ENCODE results near the gene ST8SIA1. TPM values are rescaled to one million over a fixed set of nuclear protein-coding genes. Genes with fewer than 3 reads are reported as not detected.

ST8SIA1 gene
- polyA plus RNA-seq, 1 donor from 2014 or later: 22.5 TPM

DNA sequence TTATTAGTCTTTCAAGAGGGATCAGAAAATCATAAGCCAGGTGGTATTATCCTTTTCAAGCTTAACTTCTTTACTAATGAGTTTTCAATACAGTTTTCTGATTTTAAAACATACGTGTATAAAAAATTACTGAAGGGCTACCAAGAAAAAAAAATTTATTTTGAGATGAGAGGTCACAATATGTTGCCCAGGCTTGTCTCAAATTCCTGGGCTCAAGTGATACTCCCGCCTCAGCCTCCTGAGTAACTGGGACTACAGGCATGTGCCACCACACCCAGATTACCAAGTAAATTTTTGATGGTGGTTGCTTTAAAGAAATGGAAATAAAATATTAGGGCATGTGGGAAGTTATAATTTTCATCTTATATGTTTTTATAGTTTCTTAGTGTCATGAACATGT, 26.7 kb downstream of the ST8SIA1 start:
- H3K9ac ChIP-seq (ENCODE audit: low read length): no peak overlapping the region
- H3K36me3 ChIP-seq (ENCODE audit: insufficient read depth, low read length): no peaks in the 10 kb centered on the region
- no peak overlapping the region for H3K4me3 ChIP-seq (ENCODE audit: low read length)
- H3K27ac ChIP-seq (ENCODE audit: low read length): no peak overlapping the region
- H3K27me3 ChIP-seq (ENCODE audit: insufficient read depth, low read depth, low read length): no peaks in the 10 kb centered on the region
- no peaks in the 10 kb centered on the region for H4K20me1 ChIP-seq (ENCODE audit: insufficient read depth)
- H3K79me2 ChIP-seq (replicated peaks; ENCODE audit: insufficient read depth, low read length): peaks cover 4% of the 10 kb centered on the region
- TF ChIP-seq SMC3 (conservative IDR thresholded peaks at IDR 0.05; ENCODE audit: poor library complexity) (no peak), RAD21 (conservative IDR thresholded peaks at IDR 0.05) (no peak), TAF1 (IDR thresholded peaks at IDR 0.05; ENCODE audit: low read depth) (no peak), EP300 (conservative IDR thresholded peaks at IDR 0.05; ENCODE audit: poor library complexity, severe bottlenecking) (no peak), EZH2 (IDR thresholded peaks at IDR 0.05; ENCODE audit: borderline replicate concordance, insufficient read depth, low read length, poor library complexity, severe bottlenecking) (no peak), POLR2AphosphoS5 (IDR thresholded peaks at IDR 0.05) (no peak), MXI1 (conservative IDR thresholded peaks at IDR 0.05; ENCODE audit: poor library complexity, severe bottlenecking) (no peak)
- TF ChIP-seq, protein P1, sequence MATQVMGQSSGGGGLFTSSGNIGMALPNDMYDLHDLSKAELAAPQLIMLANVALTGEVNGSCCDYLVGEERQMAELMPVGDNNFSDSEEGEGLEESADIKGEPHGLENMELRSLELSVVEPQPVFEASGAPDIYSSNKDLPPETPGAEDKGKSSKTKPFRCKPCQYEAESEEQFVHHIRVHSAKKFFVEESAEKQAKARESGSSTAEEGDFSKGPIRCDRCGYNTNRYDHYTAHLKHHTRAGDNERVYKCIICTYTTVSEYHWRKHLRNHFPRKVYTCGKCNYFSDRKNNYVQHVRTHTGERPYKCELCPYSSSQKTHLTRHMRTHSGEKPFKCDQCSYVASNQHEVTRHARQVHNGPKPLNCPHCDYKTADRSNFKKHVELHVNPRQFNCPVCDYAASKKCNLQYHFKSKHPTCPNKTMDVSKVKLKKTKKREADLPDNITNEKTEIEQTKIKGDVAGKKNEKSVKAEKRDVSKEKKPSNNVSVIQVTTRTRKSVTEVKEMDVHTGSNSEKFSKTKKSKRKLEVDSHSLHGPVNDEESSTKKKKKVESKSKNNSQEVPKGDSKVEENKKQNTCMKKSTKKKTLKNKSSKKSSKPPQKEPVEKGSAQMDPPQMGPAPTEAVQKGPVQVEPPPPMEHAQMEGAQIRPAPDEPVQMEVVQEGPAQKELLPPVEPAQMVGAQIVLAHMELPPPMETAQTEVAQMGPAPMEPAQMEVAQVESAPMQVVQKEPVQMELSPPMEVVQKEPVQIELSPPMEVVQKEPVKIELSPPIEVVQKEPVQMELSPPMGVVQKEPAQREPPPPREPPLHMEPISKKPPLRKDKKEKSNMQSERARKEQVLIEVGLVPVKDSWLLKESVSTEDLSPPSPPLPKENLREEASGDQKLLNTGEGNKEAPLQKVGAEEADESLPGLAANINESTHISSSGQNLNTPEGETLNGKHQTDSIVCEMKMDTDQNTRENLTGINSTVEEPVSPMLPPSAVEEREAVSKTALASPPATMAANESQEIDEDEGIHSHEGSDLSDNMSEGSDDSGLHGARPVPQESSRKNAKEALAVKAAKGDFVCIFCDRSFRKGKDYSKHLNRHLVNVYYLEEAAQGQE (IDR thresholded peaks at IDR 0.05; ENCODE audit: borderline replicate concordance): no peak
- TF ChIP-seq, protein P2, sequence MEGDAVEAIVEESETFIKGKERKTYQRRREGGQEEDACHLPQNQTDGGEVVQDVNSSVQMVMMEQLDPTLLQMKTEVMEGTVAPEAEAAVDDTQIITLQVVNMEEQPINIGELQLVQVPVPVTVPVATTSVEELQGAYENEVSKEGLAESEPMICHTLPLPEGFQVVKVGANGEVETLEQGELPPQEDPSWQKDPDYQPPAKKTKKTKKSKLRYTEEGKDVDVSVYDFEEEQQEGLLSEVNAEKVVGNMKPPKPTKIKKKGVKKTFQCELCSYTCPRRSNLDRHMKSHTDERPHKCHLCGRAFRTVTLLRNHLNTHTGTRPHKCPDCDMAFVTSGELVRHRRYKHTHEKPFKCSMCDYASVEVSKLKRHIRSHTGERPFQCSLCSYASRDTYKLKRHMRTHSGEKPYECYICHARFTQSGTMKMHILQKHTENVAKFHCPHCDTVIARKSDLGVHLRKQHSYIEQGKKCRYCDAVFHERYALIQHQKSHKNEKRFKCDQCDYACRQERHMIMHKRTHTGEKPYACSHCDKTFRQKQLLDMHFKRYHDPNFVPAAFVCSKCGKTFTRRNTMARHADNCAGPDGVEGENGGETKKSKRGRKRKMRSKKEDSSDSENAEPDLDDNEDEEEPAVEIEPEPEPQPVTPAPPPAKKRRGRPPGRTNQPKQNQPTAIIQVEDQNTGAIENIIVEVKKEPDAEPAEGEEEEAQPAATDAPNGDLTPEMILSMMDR (IDR thresholded peaks at IDR 0.05; ENCODE audit: poor library complexity, severe bottlenecking): no peak
- no peak overlapping the region for H3K4me2 ChIP-seq (ENCODE audit: low read length)
- H3F3A ChIP-seq (ENCODE audit: insufficient read depth, low read length, poor library complexity, severe bottlenecking): no peaks in the 10 kb centered on the region
- no peak overlapping the region for H2AFZ ChIP-seq (ENCODE audit: low read depth, low read length)
- no peaks in the 10 kb centered on the region for H3K9me2 ChIP-seq (ENCODE audit: insufficient read depth, low read length)
- no peaks in the 10 kb centered on the region for H3K9me3 ChIP-seq (ENCODE audit: low read length)

DNA sequence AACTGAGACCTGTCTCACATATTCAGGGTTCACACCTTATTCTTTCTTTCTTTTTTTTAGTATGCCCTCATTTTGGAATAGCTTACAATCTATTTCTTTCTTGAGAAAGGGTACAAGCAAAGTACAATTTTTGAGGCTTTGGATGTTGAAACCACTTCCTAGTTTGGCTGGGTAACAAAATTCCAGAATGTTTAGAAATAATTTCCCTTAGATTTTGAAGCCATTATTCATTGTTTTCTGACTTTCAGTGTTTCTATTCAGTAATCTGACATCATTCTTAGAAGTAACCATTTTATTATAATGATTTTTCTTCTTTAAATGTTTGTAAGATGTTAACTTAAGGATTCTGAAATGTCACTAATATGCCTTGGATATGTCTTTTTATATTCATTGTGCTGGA, 28.2 kb downstream of the ST8SIA1 start:
- Histone ChIP-seq H3K9me3 (ENCODE audit: low read length) (no peaks in the 10 kb centered on the region), H4K20me1 (ENCODE audit: insufficient read depth) (no peaks in the 10 kb centered on the region), H2AFZ (ENCODE audit: low read depth, low read length) (no peak overlapping the region), H3K9me2 (ENCODE audit: insufficient read depth, low read length) (no peaks in the 10 kb centered on the region), H3K27me3 (ENCODE audit: insufficient read depth, low read depth, low read length) (no peaks in the 10 kb centered on the region), H3K4me3 (ENCODE audit: low read length) (no peak overlapping the region), H3F3A (ENCODE audit: insufficient read depth, low read length, poor library complexity, severe bottlenecking) (no peaks in the 10 kb centered on the region), H3K4me2 (ENCODE audit: low read length) (no peak overlapping the region), H3K27ac (ENCODE audit: low read length) (no peak overlapping the region), H3K79me2 (replicated peaks; ENCODE audit: insufficient read depth, low read length) (no peaks in the 10 kb centered on the region), H3K36me3 (ENCODE audit: insufficient read depth, low read length) (no peaks in the 10 kb centered on the region), H3K9ac (ENCODE audit: low read length) (no peak overlapping the region)
- TF ChIP-seq EZH2 (IDR thresholded peaks at IDR 0.05; ENCODE audit: borderline replicate concordance, insufficient read depth, low read length, poor library complexity, severe bottlenecking): no peak
- TF ChIP-seq, protein P2 (IDR thresholded peaks at IDR 0.05; ENCODE audit: poor library complexity, severe bottlenecking): no peak
- TF ChIP-seq SMC3 (conservative IDR thresholded peaks at IDR 0.05; ENCODE audit: poor library complexity): no peak
- TF ChIP-seq RAD21 (conservative IDR thresholded peaks at IDR 0.05): no peak
- TF ChIP-seq POLR2AphosphoS5 (IDR thresholded peaks at IDR 0.05): no peak
- TF ChIP-seq, protein P1 (IDR thresholded peaks at IDR 0.05; ENCODE audit: borderline replicate concordance): no peak
- no peak for TF ChIP-seq MXI1 (conservative IDR thresholded peaks at IDR 0.05; ENCODE audit: poor library complexity, severe bottlenecking)
- no peak for TF ChIP-seq EP300 (conservative IDR thresholded peaks at IDR 0.05; ENCODE audit: poor library complexity, severe bottlenecking)
- no peak for TF ChIP-seq TAF1 (IDR thresholded peaks at IDR 0.05; ENCODE audit: low read depth)

Measured in neural cell (in vitro differentiated cells).